A549 treated with Hydrocortisone at 1 μM for 4 hours (cell line): Measurements from ENCODE around the gene LRRC8E. TPM values are rescaled to one million over a fixed set of nuclear protein-coding genes. Genes with fewer than 3 reads are reported as not detected.

Experiments used
- total RNA-seq: library from RNA; stranded (reverse); fragments of 200-300 nt; extraction: Qiagen RNA extraction; gene quantifications from 5 replicates; pipeline ENCODE4 v1.2.3, GENCODE V29; 2022

The LRRC8E gene
- total RNA-seq = 4.9 to 6.7 TPM (median 6.0 TPM) in 5 replicates

DNA sequence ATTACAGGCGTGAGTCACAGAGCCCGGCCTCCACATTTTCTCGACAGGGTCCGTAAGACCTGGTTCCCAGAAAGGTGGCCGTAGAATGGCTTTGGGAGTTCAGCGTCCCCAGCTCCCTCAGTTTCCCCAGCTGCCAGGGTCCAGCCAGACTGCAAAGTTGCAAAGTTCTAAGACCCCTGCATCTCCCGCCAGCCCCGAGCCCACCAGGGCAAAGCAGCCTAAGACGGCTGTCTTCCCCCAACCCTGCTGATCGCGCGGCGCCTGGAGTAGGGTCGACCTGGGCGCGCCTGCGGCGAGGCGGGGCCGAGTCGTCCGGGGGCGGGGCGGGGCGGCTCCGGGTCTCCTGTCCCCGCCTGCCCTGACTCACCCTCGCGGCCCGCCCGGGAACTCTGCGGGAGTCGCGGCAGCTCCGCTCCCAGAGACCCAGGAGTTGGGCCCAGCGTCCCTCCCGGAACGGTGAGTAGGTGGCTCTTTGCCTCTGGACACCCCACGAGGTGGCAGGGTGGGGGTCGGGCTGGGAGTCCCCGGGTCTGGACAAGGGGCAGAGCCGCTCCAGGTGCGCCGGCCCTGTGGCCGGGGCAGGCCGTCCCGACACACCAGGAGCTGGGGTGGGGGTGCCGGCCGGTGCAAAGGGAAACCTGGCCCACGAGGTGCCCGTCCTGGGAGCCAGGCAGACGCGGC, at the start of gene LRRC8E:
Gene LRRC8E (plus strand): TSS at position 366 of the 681 bp plus-strand sequence. CDS start 7,094 bp downstream, outside the sequence.

DNA sequence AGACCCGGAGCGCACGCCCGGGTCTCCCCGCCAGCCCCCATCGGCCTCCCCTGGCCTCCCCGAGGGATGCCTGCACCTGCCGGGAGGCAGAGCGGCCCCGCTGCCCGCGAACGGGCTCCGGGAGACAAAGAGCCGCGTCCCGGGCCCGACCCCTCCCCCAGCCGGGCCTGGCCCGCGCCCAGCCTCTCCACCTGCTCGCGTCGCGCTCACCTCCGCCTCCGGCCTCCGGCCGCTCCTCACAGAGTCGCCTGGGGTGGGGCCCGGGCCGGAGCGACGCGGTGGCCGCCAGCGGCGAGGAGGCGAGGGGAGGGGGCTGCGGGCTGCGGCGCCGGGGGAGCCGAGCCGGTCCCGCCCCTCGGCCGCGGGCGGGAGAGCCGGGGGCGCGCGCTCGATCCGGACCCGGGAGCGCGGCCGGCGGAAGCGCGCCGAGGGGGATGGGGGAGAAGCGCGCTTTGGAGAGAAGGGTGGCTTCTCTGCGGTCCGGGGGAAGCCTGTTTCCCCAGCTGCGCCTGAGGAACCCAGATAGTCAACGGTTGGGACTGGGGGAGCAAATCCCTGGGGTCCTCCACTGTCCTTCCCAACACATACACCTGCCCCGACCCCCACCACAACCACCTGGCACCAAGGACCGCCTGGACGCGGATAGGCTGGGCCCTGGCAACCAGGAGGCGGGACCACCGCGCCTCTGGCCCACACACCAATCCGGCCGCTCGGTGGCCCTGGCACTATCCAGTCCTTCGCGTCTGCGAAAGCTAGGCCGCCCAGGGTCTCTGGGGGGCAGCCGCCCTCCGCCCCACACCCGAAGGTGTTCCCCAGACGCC, 14.0 kb upstream of the LRRC8E start, which contains the start of gene PRR36:
Gene PRR36 (minus strand): TSS at position 315 of the 821 bp plus-strand sequence. CDS start 701 bp downstream, outside the sequence.

DNA sequence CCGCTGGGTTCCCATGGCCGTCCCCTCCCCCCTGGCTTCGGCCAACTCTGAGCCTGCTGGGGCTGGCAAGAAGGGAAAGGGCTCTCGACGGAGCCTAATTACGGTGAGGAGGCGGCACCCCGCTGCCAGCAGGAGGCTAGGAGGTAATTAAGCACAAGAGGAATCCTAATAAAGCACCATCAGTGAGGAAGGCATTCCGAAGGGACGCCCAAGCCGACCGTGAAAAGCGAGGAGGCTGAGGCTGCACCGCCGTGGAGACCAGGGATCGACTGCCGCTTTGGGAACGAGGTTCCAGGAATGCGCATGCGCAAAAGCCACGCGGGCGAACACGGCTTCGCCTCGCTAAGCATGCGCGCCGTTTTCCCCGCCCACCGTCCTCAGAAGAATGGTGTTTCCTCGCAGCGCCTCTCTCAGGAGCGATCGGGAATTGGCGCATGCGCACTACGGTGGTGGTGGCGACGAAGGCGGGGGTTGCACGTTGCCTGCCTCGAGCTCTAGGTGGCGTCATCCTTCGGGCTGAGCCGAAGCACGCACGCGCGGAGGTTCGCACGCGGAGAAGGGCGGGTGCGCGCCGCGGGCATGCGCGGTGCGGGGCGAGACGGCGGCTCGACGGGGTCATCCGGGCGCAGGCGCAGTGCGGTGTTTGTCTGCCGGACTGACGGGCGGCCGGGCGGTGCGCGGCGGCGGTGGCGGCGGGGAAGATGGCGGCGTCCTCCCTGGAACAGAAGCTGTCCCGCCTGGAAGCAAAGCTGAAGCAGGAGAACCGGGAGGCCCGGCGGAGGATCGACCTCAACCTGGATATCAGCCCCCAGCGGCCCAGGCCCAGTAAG, 15.1 kb downstream of the LRRC8E start, which contains the start of gene MAP2K7:
Gene MAP2K7 (plus strand): TSS at position 634 of the 830 bp plus-strand sequence. CDS start 68 bp downstream, at position 702.

DNA sequence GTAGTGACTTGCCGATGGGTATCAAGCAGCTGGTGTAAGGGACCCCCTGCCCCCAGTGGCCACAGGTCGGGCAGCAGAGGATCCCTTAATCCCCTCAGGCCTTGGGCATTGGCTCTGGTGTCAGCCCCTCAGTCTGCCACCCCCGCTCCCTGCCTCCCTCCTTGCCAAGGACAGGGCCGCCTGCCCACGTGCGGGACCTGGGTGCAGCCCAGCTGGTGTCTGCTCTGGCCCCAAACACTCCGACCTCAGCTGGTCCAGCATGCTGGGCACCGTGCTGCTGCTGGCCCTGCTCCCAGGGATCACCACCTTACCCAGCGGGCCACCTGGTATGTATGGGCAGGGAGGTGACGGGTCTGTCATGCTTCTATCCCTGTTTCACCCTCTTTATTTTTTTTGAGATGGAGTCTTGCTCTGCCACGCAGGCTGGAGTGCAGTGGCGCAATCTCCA, 26.3 kb downstream of the LRRC8E start, which contains the start of gene TGFBR3L:
Gene TGFBR3L (plus strand): TSS at position 233 of the 448 bp plus-strand sequence.

DNA sequence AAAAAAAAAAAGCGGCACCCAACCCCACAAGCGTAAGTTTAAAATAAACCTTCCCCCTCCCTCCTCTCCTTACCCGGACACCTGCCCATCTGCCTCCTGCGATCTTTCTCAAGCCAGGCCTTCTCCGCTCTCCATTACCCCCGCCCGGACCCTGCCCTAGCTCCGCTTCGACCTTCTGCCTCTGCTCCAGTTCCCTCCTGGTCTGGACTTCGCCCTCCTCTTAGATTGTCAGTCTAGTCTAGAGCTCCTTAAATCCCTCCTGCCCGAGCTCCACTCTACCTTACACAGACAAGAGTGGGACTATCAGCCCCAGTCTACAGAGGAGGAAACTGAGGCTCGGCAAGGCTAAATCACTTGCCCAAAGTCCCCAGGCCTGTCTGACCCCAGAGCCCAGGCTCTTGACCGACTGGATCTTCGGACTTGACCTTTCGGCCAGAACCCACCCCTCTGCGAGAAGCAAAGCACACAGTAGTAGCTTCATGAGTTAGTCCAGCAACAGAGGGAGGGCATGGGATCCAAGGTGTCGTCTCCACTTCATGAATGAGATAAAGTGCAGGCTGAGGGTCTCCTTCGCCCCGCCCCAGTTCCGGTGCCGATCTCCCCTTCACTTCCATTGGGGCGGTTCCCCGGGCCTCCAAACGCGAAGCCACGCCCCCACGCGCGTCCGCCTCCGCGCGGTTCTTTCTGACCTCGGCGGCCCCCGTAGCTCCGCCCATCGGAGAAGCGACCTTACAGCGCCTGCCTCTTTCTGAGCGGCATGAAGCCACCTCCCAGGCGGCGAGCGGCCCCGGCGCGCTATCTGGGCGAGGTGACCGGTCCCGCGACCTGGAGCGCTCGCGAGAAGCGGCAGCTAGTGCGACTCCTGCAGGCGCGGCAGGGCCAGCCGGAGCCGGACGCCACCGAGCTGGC, 31.6 kb downstream of the LRRC8E start, which contains the start of gene SNAPC2:
Gene SNAPC2 (plus strand): TSS at position 729 of the 909 bp plus-strand sequence. CDS start 29 bp downstream, at position 758.

DNA sequence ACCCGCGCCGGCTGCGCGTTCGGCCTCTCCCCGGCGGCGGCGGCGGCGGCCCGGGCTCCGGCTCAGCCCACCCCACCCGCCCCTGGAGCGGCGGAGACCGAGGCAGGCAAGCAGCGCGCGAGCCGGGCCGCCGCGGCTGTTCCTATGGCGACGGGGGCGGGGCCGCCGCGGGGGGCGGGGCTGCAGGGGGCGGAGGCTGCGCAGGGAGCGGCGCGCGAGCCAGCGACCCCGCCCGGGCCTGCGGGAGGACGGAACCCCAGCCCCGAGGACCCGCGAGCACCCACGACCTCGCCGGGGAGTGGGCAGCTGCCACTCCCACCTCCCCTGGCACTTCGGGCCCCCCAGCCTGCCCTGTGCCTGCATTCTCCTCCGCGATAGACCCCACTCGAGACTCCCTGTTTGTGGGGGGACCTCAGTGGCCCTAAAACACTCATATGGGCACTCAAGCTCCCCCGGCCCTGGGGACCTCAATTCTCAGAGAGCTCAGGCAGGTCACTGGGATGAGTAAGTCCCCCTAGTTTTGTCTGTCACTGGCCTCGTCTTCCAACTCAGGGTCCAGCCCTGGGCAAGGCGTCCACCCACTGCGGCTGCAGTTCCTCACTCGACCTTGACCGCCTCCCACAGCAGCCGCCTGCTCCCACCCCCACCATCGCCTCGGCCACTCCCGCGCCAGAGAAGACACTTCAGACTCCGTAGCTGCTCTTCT, 37.9 kb downstream of the LRRC8E start, which contains the start of gene CTXN1:
Gene CTXN1 (minus strand): TSS at position 115 of the 706 bp plus-strand sequence. CDS start 597 bp downstream, outside the sequence.

DNA sequence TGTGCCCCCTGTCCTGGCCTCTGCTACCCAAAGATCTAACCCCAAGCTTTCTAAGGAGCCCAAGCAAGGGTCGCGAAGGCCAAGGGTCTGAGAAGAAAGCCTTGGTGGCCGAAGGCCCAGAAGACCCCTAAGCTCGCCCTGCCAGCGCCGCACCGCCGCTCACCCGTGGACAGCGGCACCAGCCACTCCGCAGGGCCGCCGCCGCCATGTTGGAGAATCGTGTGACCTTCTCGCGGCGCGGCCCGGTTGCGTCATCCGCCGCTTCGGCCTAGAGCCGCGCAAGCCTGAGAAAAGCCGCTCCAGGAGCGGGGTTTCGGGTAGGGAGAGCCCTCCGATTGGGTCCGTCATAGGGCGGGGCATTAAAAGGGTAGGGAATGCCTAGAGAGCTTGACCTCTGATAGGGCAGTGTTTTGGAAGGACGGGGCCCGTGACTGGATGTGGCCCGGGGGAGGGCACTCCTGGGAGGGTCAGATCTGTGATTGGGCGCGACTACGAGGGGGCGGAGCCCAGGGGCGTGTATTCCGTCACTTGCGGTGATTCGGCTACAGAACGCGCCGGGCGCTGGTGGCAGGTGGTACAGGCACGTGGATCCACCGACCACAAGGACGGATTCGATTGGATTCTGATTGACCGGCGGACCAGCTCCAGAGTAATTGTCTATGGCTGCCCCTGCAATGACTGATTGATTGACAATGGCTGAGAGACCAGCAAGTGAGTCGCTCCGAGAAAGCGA, 55.3 kb downstream of the LRRC8E start, which contains the start of gene TIMM44:
Gene TIMM44 (minus strand): TSS at position 223 of the 733 bp plus-strand sequence. CDS start 15 bp downstream, at position 208.

Other genes starting within 250 kb of the LRRC8E start
- gene RETN, start 219.5 kb upstream of the LRRC8E start, total RNA-seq = not detected in 5 replicates
- not detected in 5 replicates for gene MCEMP1, start 211.4 kb upstream of the LRRC8E start, total RNA-seq
- gene TRAPPC5, start 207.7 kb upstream of the LRRC8E start, total RNA-seq = 38.8 to 107 TPM (median 101 TPM) in 5 replicates
- gene FCER2, start 186.4 kb upstream of the LRRC8E start, total RNA-seq = not detected in 5 replicates
- gene CLEC4G, start 156.4 kb upstream of the LRRC8E start, total RNA-seq = not detected in 5 replicates
- not detected in 5 replicates for gene CD209, start 141.0 kb upstream of the LRRC8E start, total RNA-seq
- not detected in 5 replicates for gene CLEC4M, start 125.3 kb upstream of the LRRC8E start, total RNA-seq
- 1.3 to 2.1 TPM (median 1.8 TPM) in 5 replicates for gene EVI5L, start 58.3 kb upstream of the LRRC8E start, total RNA-seq
- gene PRR36, start 14.1 kb upstream of the LRRC8E start, total RNA-seq = 0.21 to 0.67 TPM (median 0.41 TPM) in 5 replicates
- 13.3 to 15.8 TPM (median 14.8 TPM) in 5 replicates for gene MAP2K7, start 15.4 kb downstream of the LRRC8E start, total RNA-seq
- gene TGFBR3L, start 26.3 kb downstream of the LRRC8E start, total RNA-seq = 1.0 to 2.4 TPM (median 1.6 TPM) in 5 replicates
- gene SNAPC2, start 31.8 kb downstream of the LRRC8E start, total RNA-seq = 19.8 to 29.6 TPM (median 29.0 TPM) in 5 replicates
- 7.7 to 21.3 TPM (median 20.5 TPM) in 5 replicates for gene CTXN1, start 37.6 kb downstream of the LRRC8E start, total RNA-seq
- 24.2 to 28.9 TPM (median 25.6 TPM) in 5 replicates for gene TIMM44, start 55.2 kb downstream of the LRRC8E start, total RNA-seq
- gene ELAVL1, start 117.1 kb downstream of the LRRC8E start, total RNA-seq = 60.9 to 81.8 TPM (median 64.9 TPM) in 5 replicates
- not detected in 5 replicates for gene CCL25, start 164.2 kb downstream of the LRRC8E start, total RNA-seq